ENCODE measurements around the gene SLA2. TPM values are rescaled to one million over a fixed set of nuclear protein-coding genes. Genes with fewer than 3 reads are reported as not detected.

The SLA2 gene
- total RNA-seq, 1 experiment from 2014 or later = 0.51 TPM

GRCh38 chr20:36585410-36586125, 60.4 kb downstream of the SLA2 start:
- CTCF ChIA-PET = interaction anchor here (0.7 to 1.1 kb wide), 2 partner anchors 20 to 169 kb away, joined by 4 to 12 read pairs; partner anchors contain the start of gene RAB5IF
- Histone ChIP-seq H3K4me1 (ENCODE audit: insufficient read depth, low read length) (peaks cover 15% of the 10 kb centered on the region), H3K9me3 (ENCODE audit: low read length) (no peaks in the 10 kb centered on the region), H3K4me3 (ENCODE audit: low read length) (no peak overlapping the region), H3F3A (ENCODE audit: low read length, unreplicated experiment) (no peaks in the 10 kb centered on the region), H3K27me3 (ENCODE audit: low read length) (no peaks in the 10 kb centered on the region), H3K4me2 (ENCODE audit: low read length) (no peak overlapping the region), H3K36me3 (ENCODE audit: low read depth, low read length) (peaks cover 4% of the 10 kb centered on the region; the same call in 1 of the 2 replicates), H4K20me1 (ENCODE audit: low read length) (no peaks in the 10 kb centered on the region), H2AFZ (ENCODE audit: low read length) (no peak overlapping the region), H3K79me2 (ENCODE audit: low read length) (no peaks in the 10 kb centered on the region), H3K9ac (ENCODE audit: low read length) (no peak overlapping the region), H3K27ac (ENCODE audit: low read length) (peak overlapping the region; percentile 29), H3K9me2 (replicated peaks; ENCODE audit: low read length) (no peaks in the 10 kb centered on the region)
- peak; percentile 85 for ATAC-seq
- DNase-seq = peak; percentile 88
- no TSS peak for BruUV-seq (replicated peaks)
- POLR2A ChIA-PET (ENCODE audit: unreplicated experiment) = no interaction called here
- intact Hi-C loops (cut with micrococcal nuclease) = no loop called here
- TF ChIP-seq CTCF (conservative IDR thresholded peaks at IDR 0.05; ENCODE audit: low read depth, low read length) (no peak), EZH2phosphoT487 (IDR thresholded peaks at IDR 0.05; ENCODE audit: borderline replicate concordance, low read length) (no peak), EZH2 (IDR thresholded peaks at IDR 0.05; ENCODE audit: low read length, unreplicated experiment) (no peak)

- H3K79me2 ChIP-seq (ENCODE audit: low read length) = no peaks in the 10 kb centered on the region
- no peak overlapping the region for H3K4me2 ChIP-seq (ENCODE audit: low read length)
- H3K27me3 ChIP-seq (ENCODE audit: low read length) = no peaks in the 10 kb centered on the region
- no peaks in the 10 kb centered on the region for H3K9me2 ChIP-seq (replicated peaks; ENCODE audit: low read length)
- H3F3A ChIP-seq (ENCODE audit: low read length, unreplicated experiment) = no peaks in the 10 kb centered on the region
- no peak overlapping the region for H3K9ac ChIP-seq (ENCODE audit: low read length)
- TF ChIP-seq CTCF (conservative IDR thresholded peaks at IDR 0.05; ENCODE audit: low read depth, low read length) (no peak), EZH2 (IDR thresholded peaks at IDR 0.05; ENCODE audit: low read length, unreplicated experiment) (no peak), EZH2phosphoT487 (IDR thresholded peaks at IDR 0.05; ENCODE audit: borderline replicate concordance, low read length) (no peak)
- POLR2A ChIA-PET (ENCODE audit: unreplicated experiment) = no interaction called here
- CTCF ChIA-PET = no interaction called here
- no peaks in the 10 kb centered on the region for H4K20me1 ChIP-seq (ENCODE audit: low read length)
- no peak overlapping the region for H2AFZ ChIP-seq (ENCODE audit: low read length)
- no TSS peak for BruUV-seq (replicated peaks)
- no peaks in the 10 kb centered on the region for H3K9me3 ChIP-seq (ENCODE audit: low read length)
- no peak overlapping the region for H3K4me3 ChIP-seq (ENCODE audit: low read length)
- DNase-seq = no peak
- H3K27ac ChIP-seq (ENCODE audit: low read length) = no peak overlapping the region
- H3K4me1 ChIP-seq (ENCODE audit: insufficient read depth, low read length) = peaks cover 15% of the 10 kb centered on the region
- intact Hi-C loops (cut with micrococcal nuclease) = no loop called here
- no peak for ATAC-seq
- H3K36me3 ChIP-seq (ENCODE audit: low read depth, low read length) = peaks cover 9% of the 10 kb centered on the region; the same call in 1 of the 2 replicates
These were observed 61.9 kb downstream of the SLA2 start for GRCh38 chr20:36584018-36584481.

GRCh38 chr20:36582821-36583220, 63.2 kb downstream of the SLA2 start:
- Histone ChIP-seq H4K20me1 (ENCODE audit: low read length) (no peaks in the 10 kb centered on the region), H3K27me3 (ENCODE audit: low read length) (no peaks in the 10 kb centered on the region), H3K4me3 (ENCODE audit: low read length) (no peak overlapping the region), H3F3A (ENCODE audit: low read length, unreplicated experiment) (no peaks in the 10 kb centered on the region), H3K4me2 (ENCODE audit: low read length) (no peak overlapping the region), H3K79me2 (ENCODE audit: low read length) (peaks cover 2% of the 10 kb centered on the region), H3K4me1 (ENCODE audit: insufficient read depth, low read length) (peaks cover 15% of the 10 kb centered on the region), H3K36me3 (ENCODE audit: low read depth, low read length) (peaks cover 12% of the 10 kb centered on the region; the same call in 1 of the 2 replicates), H3K9ac (ENCODE audit: low read length) (no peak overlapping the region), H3K9me2 (replicated peaks; ENCODE audit: low read length) (no peaks in the 10 kb centered on the region), H2AFZ (ENCODE audit: low read length) (no peak overlapping the region), H3K27ac (ENCODE audit: low read length) (no peak overlapping the region), H3K9me3 (ENCODE audit: low read length) (no peaks in the 10 kb centered on the region)
- ATAC-seq (no peak), DNase-seq (no peak)
- POLR2A ChIA-PET (ENCODE audit: unreplicated experiment) = interaction anchor here (0.6 kb wide), 1 partner anchor 25 kb away, joined by 4 read pairs; no protein-coding TSS in a partner anchor
- CTCF ChIA-PET = no interaction called here
- TF ChIP-seq EZH2phosphoT487 (IDR thresholded peaks at IDR 0.05; ENCODE audit: borderline replicate concordance, low read length) = no peak
- no peak for TF ChIP-seq CTCF (conservative IDR thresholded peaks at IDR 0.05; ENCODE audit: low read depth, low read length)
- BruUV-seq (replicated peaks) = no TSS peak
- intact Hi-C loops (cut with micrococcal nuclease) = no loop called here
